ENCODE results near the gene CPSF4L.

The CPSF4L gene

GRCh38 chr17:73209436-73209835 is 52.2 kb downstream of the CPSF4L start:
- TF ChIP-seq CTCF (IDR thresholded peaks at IDR 0.05; ENCODE audit: insufficient read depth, low read length, missing control alignments): no peak
- ChIA-PET POLR2A (no interaction called here), CTCF (interaction anchor here (0.8 to 3.2 kb wide), 3 partner anchors 11 to 649 kb away, joined by 3 to 27 read pairs (median 4); no protein-coding TSS in a partner anchor)
- no peak for DNase-seq (ENCODE audit: low read depth, low spot score)
- no peak overlapping the region for H3K4me3 ChIP-seq (ENCODE audit: low read depth, low read length)

- ChIA-PET CTCF (interaction anchor here (1.2 to 3.2 kb wide), 4 partner anchors 13 to 481 kb away, joined by 4 to 27 read pairs (median 6); no protein-coding TSS in a partner anchor), POLR2A (no interaction called here)
- DNase-seq (ENCODE audit: low read depth, low spot score): no peak
- TF ChIP-seq CTCF (IDR thresholded peaks at IDR 0.05; ENCODE audit: insufficient read depth, low read length, missing control alignments): no peak
- no peak overlapping the region for H3K4me3 ChIP-seq (ENCODE audit: low read depth, low read length)
Observed at GRCh38 chr17:73208139-73208827, 53.4 kb downstream of the CPSF4L start.

GRCh38 chr17:73205459-73205961 is 56.2 kb downstream of the CPSF4L start:
- POLR2A ChIA-PET: no interaction called here
- CTCF ChIA-PET: interaction anchor here (1.0 to 1.8 kb wide), 2 partner anchors 9 to 478 kb away, joined by 5 read pairs; no protein-coding TSS in a partner anchor
- no peak for TF ChIP-seq CTCF (IDR thresholded peaks at IDR 0.05; ENCODE audit: insufficient read depth, low read length, missing control alignments)
- no peak overlapping the region for H3K4me3 ChIP-seq (ENCODE audit: low read depth, low read length)
- no peak for DNase-seq (ENCODE audit: low read depth, low spot score)

GRCh38 chr17:73203788-73204479 is 57.7 kb downstream of the CPSF4L start:
- H3K4me3 ChIP-seq (ENCODE audit: low read depth, low read length): no peak overlapping the region
- CTCF ChIA-PET: interaction anchor here (0.7 to 1.7 kb wide), 4 partner anchors 13 to 647 kb away, joined by 3 to 10 read pairs (median 3); no protein-coding TSS in a partner anchor
- TF ChIP-seq CTCF (IDR thresholded peaks at IDR 0.05; ENCODE audit: insufficient read depth, low read length, missing control alignments): no peak
- DNase-seq (ENCODE audit: low read depth, low spot score): no peak
- POLR2A ChIA-PET: no interaction called here

GRCh38 chr17:73203135-73203787 is 58.4 kb downstream of the CPSF4L start:
- ChIA-PET CTCF (interaction anchor here (0.7 to 1.7 kb wide), 6 partner anchors 9 to 646 kb away, joined by 3 to 10 read pairs (median 4); partner anchors contain the start of gene COG1), POLR2A (no interaction called here)
- no peak overlapping the region for H3K4me3 ChIP-seq (ENCODE audit: low read depth, low read length)
- DNase-seq (ENCODE audit: low read depth, low spot score): no peak
- TF ChIP-seq CTCF (IDR thresholded peaks at IDR 0.05; ENCODE audit: insufficient read depth, low read length, missing control alignments): no peak
